Vagina (tissue), 2 donors: ENCODE results near the gene TRAF2. TPM values are rescaled to one million over a fixed set of nuclear protein-coding genes. Genes with fewer than 3 reads are reported as not detected.

Source experiments
- DNase-seq, 2 donors: peaks; one replicate each; pipeline ENCODE4 v3.0.0-alpha.2; 2017; ENCODE audit errors: extremely low spot score in 2 of 2
- H3K27ac ChIP-seq: fragments of 200-600 bp; sonication (generic); one replicate; pipeline ENCODE4 v1.5.1; 2019
- H3K27me3 ChIP-seq: fragments of 200-600 bp; sonication (generic); one replicate; pipeline ENCODE4 v1.5.1; 2019
- H3K36me3 ChIP-seq, 2 donors: fragments of 200-600 bp; sonication (generic); one replicate each; pipeline ENCODE4 v1.5.1; 2017 to 2019
- H3K4me1 ChIP-seq: fragments of 200-600 bp; sonication (generic); one replicate; pipeline ENCODE4 v1.5.1; 2019
- H3K4me3 ChIP-seq, 2 donors: fragments of 200-600 bp; sonication (generic); 1 replicate in 1 of 2; 2 replicates in 1 of 2; pipeline ENCODE4 v1.5.1; 2016 to 2019
- H3K9me3 ChIP-seq: fragments of 200-600 bp; sonication (generic); one replicate; pipeline ENCODE4 v1.5.1; 2019
- POLR2A ChIP-seq, 2 donors: fragments of 450-650 bp; IDR thresholded peaks; one replicate each; pipeline ENCODE4 v1.6.1; 2017; ENCODE audit warnings: antibody characterized with exemption in 2 of 2, mild to moderate bottlenecking in 2 of 2, moderate library complexity in 2 of 2
- POLR2AphosphoS5 ChIP-seq, 2 donors: sonication (generic); formaldehyde crosslinking; IDR thresholded peaks; one replicate each; pipeline ENCODE4 v1.9.0; 2017; ENCODE audit warnings: antibody characterized with exemption in 2 of 2, mild to moderate bottlenecking in 2 of 2, low read depth in 1 of 2; ENCODE audit not compliant: insufficient read depth in 1 of 2
- intact Hi-C: fragments of 100-400 bp; cut with DNase I; formaldehyde crosslinking; loops from one replicate; pipeline ENCODE4 v1.15.1; 2023
- total RNA-seq: library from RNA; depleted of rRNA; stranded (reverse); fragments of >200 nt; gene quantifications from one replicate; pipeline ENCODE4 v1.2.3, GENCODE V29; 2016
- TF ChIP-seq, protein P1 (sequence below), 3 experiments: fragments of 450-650 bp in 2 of 3; fragments of 200-600 bp in 1 of 3; sonication (generic) in 1 of 3; IDR thresholded peaks; one replicate each; pipeline ENCODE4 v1.5.1; 2017 to 2019; ENCODE audit warnings: antibody characterized with exemption in 3 of 3, mild to moderate bottlenecking in 2 of 3, moderate library complexity in 2 of 3

Gene TRAF2
- total RNA-seq, 1 donor from 2014 or later, result 12.8 TPM

DNA sequence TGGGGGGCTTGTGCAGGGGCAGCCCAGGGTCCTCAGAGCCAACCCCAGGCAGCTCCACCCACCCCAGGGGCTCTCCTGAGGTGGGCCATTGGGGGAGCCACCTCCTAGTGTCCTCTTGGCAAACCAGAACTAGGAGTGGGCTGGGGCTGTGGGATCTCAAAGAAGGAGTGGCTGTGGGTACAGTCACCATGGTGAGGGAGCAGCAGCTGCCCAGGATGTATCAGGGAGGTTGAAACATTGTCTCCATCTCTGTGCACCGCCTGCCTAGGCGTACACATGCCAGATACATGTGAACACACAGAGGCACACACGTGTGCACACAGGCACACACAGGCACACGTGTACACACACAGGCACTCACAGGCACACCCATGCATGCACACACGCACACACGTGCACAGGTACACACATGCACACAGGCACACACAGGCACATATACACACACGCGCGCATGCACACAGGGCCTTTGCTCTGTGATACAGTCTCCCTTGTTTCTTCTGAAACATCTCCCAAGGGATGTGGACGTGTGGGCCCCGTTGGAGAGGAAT lies 76.5 kb downstream of the TRAF2 start:
- no peak for TF ChIP-seq POLR2AphosphoS5 (IDR thresholded peaks at IDR 0.05; ENCODE audit: insufficient read depth in 1 of 2, low read depth in 1 of 2)
- no peak for TF ChIP-seq POLR2A (IDR thresholded peaks at IDR 0.05)
- TF ChIP-seq, protein P1, sequence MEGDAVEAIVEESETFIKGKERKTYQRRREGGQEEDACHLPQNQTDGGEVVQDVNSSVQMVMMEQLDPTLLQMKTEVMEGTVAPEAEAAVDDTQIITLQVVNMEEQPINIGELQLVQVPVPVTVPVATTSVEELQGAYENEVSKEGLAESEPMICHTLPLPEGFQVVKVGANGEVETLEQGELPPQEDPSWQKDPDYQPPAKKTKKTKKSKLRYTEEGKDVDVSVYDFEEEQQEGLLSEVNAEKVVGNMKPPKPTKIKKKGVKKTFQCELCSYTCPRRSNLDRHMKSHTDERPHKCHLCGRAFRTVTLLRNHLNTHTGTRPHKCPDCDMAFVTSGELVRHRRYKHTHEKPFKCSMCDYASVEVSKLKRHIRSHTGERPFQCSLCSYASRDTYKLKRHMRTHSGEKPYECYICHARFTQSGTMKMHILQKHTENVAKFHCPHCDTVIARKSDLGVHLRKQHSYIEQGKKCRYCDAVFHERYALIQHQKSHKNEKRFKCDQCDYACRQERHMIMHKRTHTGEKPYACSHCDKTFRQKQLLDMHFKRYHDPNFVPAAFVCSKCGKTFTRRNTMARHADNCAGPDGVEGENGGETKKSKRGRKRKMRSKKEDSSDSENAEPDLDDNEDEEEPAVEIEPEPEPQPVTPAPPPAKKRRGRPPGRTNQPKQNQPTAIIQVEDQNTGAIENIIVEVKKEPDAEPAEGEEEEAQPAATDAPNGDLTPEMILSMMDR (IDR thresholded peaks at IDR 0.05), result no peak
- no peak for DNase-seq

DNA sequence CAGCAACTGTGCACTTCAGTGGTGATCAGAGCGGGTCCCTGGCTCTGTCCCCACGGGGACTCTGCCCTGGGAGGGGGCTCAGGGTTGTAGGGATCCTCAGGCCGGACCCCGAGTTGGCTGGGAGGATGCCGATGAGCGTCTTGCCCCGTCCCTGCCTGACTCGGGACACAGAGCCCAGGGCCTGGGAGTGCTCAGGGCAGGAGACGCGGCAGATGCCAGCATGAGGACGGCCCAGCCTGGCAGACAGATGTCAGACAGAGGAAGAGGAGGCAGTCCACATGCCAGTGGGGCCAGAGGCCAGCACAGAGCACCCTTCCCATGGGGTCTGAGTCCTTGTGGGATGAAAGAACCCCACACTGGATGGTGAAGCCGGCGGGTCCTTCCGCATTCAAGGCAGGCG lies 77.0 kb downstream of the TRAF2 start:
- Histone ChIP-seq H3K27me3 (no peaks in the 10 kb centered on the region), H3K27ac (no peak overlapping the region), H3K9me3 (no peaks in the 10 kb centered on the region), H3K36me3 (no peaks in the 10 kb centered on the region), H3K4me3 (no peak overlapping the region), H3K4me1 (peaks cover 34% of the 10 kb centered on the region)
- DNase-seq, result no peak
- intact Hi-C loops, result no loop called here
- TF ChIP-seq POLR2AphosphoS5 (IDR thresholded peaks at IDR 0.05; ENCODE audit: insufficient read depth in 1 of 2, low read depth in 1 of 2) (no peak), POLR2A (IDR thresholded peaks at IDR 0.05) (no peak)
- TF ChIP-seq, protein P1 (IDR thresholded peaks at IDR 0.05), result no peak

More for the DNA sequence above, 76.5 kb downstream of the TRAF2 start:
- Histone ChIP-seq H3K9me3 (no peaks in the 10 kb centered on the region), H3K4me1 (peaks cover 34% of the 10 kb centered on the region), H3K27me3 (no peaks in the 10 kb centered on the region), H3K27ac (no peak overlapping the region), H3K36me3 (no peaks in the 10 kb centered on the region), H3K4me3 (no peak overlapping the region)
- intact Hi-C loops, result no loop called here

DNA sequence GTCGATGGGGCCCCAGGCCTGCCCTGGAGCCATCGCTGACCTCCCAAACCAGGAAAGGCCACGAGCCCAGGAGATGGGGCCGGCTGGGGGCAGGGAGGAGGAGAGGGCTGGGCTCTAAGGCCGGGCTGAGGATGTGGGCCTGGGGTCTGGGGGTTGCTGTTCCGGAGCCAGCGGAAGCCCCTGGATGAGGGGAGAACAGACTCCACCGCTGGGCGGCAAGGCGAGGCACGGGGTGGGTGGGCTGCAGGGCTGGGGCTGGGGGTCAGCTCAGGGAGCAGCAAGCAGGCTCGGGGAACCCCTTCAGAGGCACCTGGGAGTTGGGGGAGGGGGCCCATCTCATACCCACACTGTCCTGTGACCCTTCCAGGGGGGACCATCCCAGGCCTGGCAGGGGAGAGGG lies 77.4 kb downstream of the TRAF2 start:
- Histone ChIP-seq H3K36me3 (no peaks in the 10 kb centered on the region), H3K27me3 (no peaks in the 10 kb centered on the region), H3K9me3 (no peaks in the 10 kb centered on the region), H3K4me3 (no peak overlapping the region), H3K27ac (no peak overlapping the region), H3K4me1 (peaks cover 34% of the 10 kb centered on the region)
- no peak for DNase-seq
- intact Hi-C loops, result no loop called here
- no peak for TF ChIP-seq POLR2A (IDR thresholded peaks at IDR 0.05)

DNA sequence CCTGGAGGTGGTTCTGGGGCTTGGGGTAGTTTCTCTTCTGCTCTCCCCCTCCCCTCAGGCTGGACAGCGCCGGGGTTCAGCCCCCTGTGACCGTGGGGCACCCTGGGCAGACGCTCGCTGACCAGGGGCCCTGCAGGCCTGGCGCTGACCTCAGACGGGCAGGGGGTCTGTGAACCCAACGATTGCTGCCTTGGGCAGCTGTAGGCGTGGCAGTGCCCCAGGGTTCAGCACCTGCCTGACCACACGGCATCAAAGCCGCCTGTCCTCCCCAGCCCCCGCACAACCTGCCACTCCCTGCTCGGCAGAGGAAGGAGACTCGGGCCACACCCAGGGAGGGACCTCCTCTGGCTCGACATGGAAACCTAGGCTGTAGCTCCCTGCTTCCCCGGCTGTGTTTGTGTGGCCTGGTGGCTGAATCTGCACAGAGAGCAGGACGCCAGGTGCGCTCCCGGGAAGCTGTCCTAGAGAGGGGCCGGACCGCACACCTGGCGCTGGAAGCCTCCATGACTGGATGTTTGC lies 77.9 kb downstream of the TRAF2 start:
- Histone ChIP-seq H3K9me3 (no peaks in the 10 kb centered on the region), H3K27ac (no peak overlapping the region), H3K27me3 (no peaks in the 10 kb centered on the region), H3K4me3 (no peak overlapping the region), H3K36me3 (no peaks in the 10 kb centered on the region), H3K4me1 (peaks cover 34% of the 10 kb centered on the region)
- intact Hi-C loops, result no loop called here
- TF ChIP-seq, protein P1 (IDR thresholded peaks at IDR 0.05), result no peak
- TF ChIP-seq POLR2AphosphoS5 (IDR thresholded peaks at IDR 0.05; ENCODE audit: insufficient read depth in 1 of 2, low read depth in 1 of 2) (no peak), POLR2A (IDR thresholded peaks at IDR 0.05) (no peak)
- DNase-seq, result no peak

DNA sequence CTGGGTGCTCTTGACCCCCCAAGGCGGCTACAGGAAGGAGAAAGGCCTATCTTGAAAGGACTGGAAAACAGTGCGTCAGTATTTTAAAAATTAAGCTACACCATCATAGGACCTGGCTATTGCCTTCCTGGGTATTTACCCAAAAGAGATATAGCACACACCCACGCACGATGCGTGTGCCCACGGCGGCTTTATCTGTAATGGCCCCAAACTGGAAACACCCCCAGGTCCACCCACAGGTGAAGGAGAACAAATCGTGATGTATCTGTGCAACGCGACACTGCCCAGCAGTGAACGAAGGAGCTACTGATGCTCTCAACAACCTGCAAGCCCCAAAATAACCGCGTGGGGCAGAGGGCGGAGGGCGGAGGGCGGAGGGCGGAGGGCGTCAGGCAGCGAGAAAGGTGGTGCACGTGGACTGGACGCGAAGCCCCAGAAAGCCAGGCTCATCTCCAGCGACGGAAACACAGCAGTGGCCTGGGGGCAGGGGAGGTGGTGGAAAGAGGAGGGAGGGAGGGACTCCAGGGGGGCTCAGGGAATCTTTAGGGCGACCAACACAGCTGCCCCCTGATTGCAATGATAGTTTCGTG lies 78.6 kb downstream of the TRAF2 start:
- H3K27me3 ChIP-seq, result no peaks in the 10 kb centered on the region
- H3K36me3 ChIP-seq, result no peaks in the 10 kb centered on the region
- peaks cover 34% of the 10 kb centered on the region for H3K4me1 ChIP-seq
- no peak overlapping the region for H3K4me3 ChIP-seq
- no peak overlapping the region for H3K27ac ChIP-seq
- no peak for DNase-seq
- H3K9me3 ChIP-seq, result no peaks in the 10 kb centered on the region
- intact Hi-C loops, result no loop called here
- no peak for TF ChIP-seq POLR2A (IDR thresholded peaks at IDR 0.05)
- no peak for TF ChIP-seq POLR2AphosphoS5 (IDR thresholded peaks at IDR 0.05; ENCODE audit: insufficient read depth in 1 of 2, low read depth in 1 of 2)
- TF ChIP-seq, protein P1 (IDR thresholded peaks at IDR 0.05), result no peak
